Uterus (tissue), 4 donors: Measurements from ENCODE around the gene ASCC1. TPM values are rescaled to one million over a fixed set of nuclear protein-coding genes. Genes with fewer than 3 reads are reported as not detected.

Experiments
- DNase-seq, 2 donors: peaks; one replicate each; pipeline ENCODE4 v3.0.0-alpha.2; 2019 to 2020
- H3K27ac ChIP-seq, 2 donors: fragments of 200-600 bp; sonication (generic); 1 replicate in 1 of 2; 2 replicates in 1 of 2; pipeline ENCODE4 v1.5.1; 2016 to 2018
- H3K27me3 ChIP-seq, 2 donors: fragments of 200-600 bp; sonication (generic); one replicate each; pipeline ENCODE4 v1.5.1; 2018 to 2019; ENCODE audit warnings: control low read depth in 1 of 2
- H3K36me3 ChIP-seq, 2 donors: fragments of 200-600 bp; sonication (generic); one replicate each; pipeline ENCODE4 v1.5.1; 2019; ENCODE audit warnings: control low read depth in 1 of 2
- H3K4me1 ChIP-seq, 2 donors: fragments of 200-600 bp; sonication (generic); one replicate each; pipeline ENCODE4 v1.5.1; 2018 to 2019; ENCODE audit warnings: control low read depth in 1 of 2
- H3K4me3 ChIP-seq, 2 donors: fragments of 200-600 bp; sonication (generic); 1 replicate in 1 of 2; 2 replicates in 1 of 2; pipeline ENCODE4 v1.5.1; 2018 to 2019; ENCODE audit warnings: mild to moderate bottlenecking in 1 of 2
- H3K9me3 ChIP-seq, 2 donors: fragments of 200-600 bp; sonication (generic); one replicate each; pipeline ENCODE4 v1.5.1; 2019; ENCODE audit warnings: control low read depth in 1 of 2
- CTCF ChIP-seq, 4 experiments: fragments of 200-600 bp in 2 of 4; fragments of 450-650 bp in 2 of 4; sonication (generic) in 2 of 4; IDR thresholded peaks; one replicate each; pipeline ENCODE4 v1.5.1; 2016 to 2019; ENCODE audit warnings: antibody characterized with exemption in 4 of 4, mild to moderate bottlenecking in 2 of 4, moderate library complexity in 1 of 4
- POLR2A ChIP-seq, 2 donors: fragments of 450-650 bp; IDR thresholded peaks; one replicate each; pipeline ENCODE4 v1.6.1; 2016; ENCODE audit warnings: antibody characterized with exemption in 2 of 2, mild to moderate bottlenecking in 1 of 2, moderate library complexity in 1 of 2
- intact Hi-C: fragments of 100-400 bp; cut with DNase I; formaldehyde crosslinking; loops from one replicate; pipeline ENCODE4 v1.15.1; 2023; ENCODE audit warnings: low total_unique reads
- total RNA-seq, 4 donors: library from RNA; depleted of rRNA in 3 of 4; stranded (reverse); fragments of >200 nt in 3 of 4; gene quantifications; one replicate each; pipeline versions ENCODE4 v1.1.0 to v1.2.4, GENCODE V29; 2014 to 2023
- donor health status: DM: yes; HTN: yes; CAD: no.

Gene ASCC1
- total RNA-seq, 4 donors from 2014 or later: 17.9 to 156 (median 38.4) TPM

- H3K4me3 ChIP-seq: no peak overlapping the region
- intact Hi-C loops: no loop called here
Observed at GRCh38 chr10:72126184-72126871, 89.7 kb downstream of the ASCC1 start.

GRCh38 chr10:72124989-72125388 lies 91.1 kb downstream of the ASCC1 start:
- intact Hi-C loops: no loop called here
- no peaks in the 10 kb centered on the region for H3K27me3 ChIP-seq
- DNase-seq: no peak
- H3K36me3 ChIP-seq: no peaks in the 10 kb centered on the region
- H3K9me3 ChIP-seq: no peaks in the 10 kb centered on the region
- peak overlapping the region; percentile 43 to 65 for H3K27ac ChIP-seq
- TF ChIP-seq POLR2A (IDR thresholded peaks at IDR 0.05) (no peak), CTCF (IDR thresholded peaks at IDR 0.05) (no peak)
- H3K4me1 ChIP-seq: no peaks in the 10 kb centered on the region
- no peak overlapping the region for H3K4me3 ChIP-seq

More at GRCh38 chr10:72126184-72126871, 89.7 kb downstream of the ASCC1 start:
- DNase-seq: no peak
- Histone ChIP-seq H3K36me3 (no peaks in the 10 kb centered on the region), H3K4me1 (no peaks in the 10 kb centered on the region), H3K9me3 (no peaks in the 10 kb centered on the region), H3K27me3 (no peaks in the 10 kb centered on the region), H3K27ac (peak overlapping the region in 1 of 2 donors; percentile 21)
- TF ChIP-seq CTCF (IDR thresholded peaks at IDR 0.05): peak in 3 of 4 experiments; percentile 27 to 46 (median 44)
- no peak for TF ChIP-seq POLR2A (IDR thresholded peaks at IDR 0.05)

GRCh38 chr10:72124381-72124780 lies 91.7 kb downstream of the ASCC1 start:
- H3K27me3 ChIP-seq: no peaks in the 10 kb centered on the region
- H3K36me3 ChIP-seq: no peaks in the 10 kb centered on the region
- intact Hi-C loops: no loop called here
- H3K4me1 ChIP-seq: no peaks in the 10 kb centered on the region
- DNase-seq: no peak
- no peaks in the 10 kb centered on the region for H3K9me3 ChIP-seq
- H3K27ac ChIP-seq: peak overlapping the region; percentile 43 to 65
- no peak overlapping the region for H3K4me3 ChIP-seq
- no peak for TF ChIP-seq CTCF (IDR thresholded peaks at IDR 0.05)
- no peak for TF ChIP-seq POLR2A (IDR thresholded peaks at IDR 0.05)

- Histone ChIP-seq H3K36me3 (no peaks in the 10 kb centered on the region), H3K27me3 (no peaks in the 10 kb centered on the region), H3K4me1 (no peaks in the 10 kb centered on the region), H3K9me3 (no peaks in the 10 kb centered on the region), H3K4me3 (no peak overlapping the region), H3K27ac (no peak overlapping the region)
- intact Hi-C loops: no loop called here
- TF ChIP-seq CTCF (IDR thresholded peaks at IDR 0.05) (no peak), POLR2A (IDR thresholded peaks at IDR 0.05) (no peak)
- DNase-seq: no peak
Observed at GRCh38 chr10:72123616-72124015, 92.5 kb downstream of the ASCC1 start.

GRCh38 chr10:72122221-72122620 lies 93.9 kb downstream of the ASCC1 start:
- intact Hi-C loops: no loop called here
- no peak overlapping the region for H3K27ac ChIP-seq
- H3K36me3 ChIP-seq: no peaks in the 10 kb centered on the region
- H3K27me3 ChIP-seq: no peaks in the 10 kb centered on the region
- no peaks in the 10 kb centered on the region for H3K9me3 ChIP-seq
- no peak overlapping the region for H3K4me3 ChIP-seq
- no peak for DNase-seq
- TF ChIP-seq POLR2A (IDR thresholded peaks at IDR 0.05): no peak
- H3K4me1 ChIP-seq: no peaks in the 10 kb centered on the region
